ENCODE data around the gene ATRX. TPM values are rescaled to one million over a fixed set of nuclear protein-coding genes. Genes with fewer than 3 reads are reported as not detected.

Gene ATRX
- total and polyA plus RNA-seq, 2 experiments from 2014 or later, result 162 to 179 TPM

GRCh38 chrX:77719388-77719787, 66.6 kb downstream of the ATRX start:
- Histone ChIP-seq H4K20me1 (replicated peaks; ENCODE audit: insufficient read depth) (peaks cover 24% of the 10 kb centered on the region), H3K27me3 (ENCODE audit: insufficient read depth) (no peaks in the 10 kb centered on the region), H3K79me2 (replicated peaks; ENCODE audit: insufficient read depth) (peaks cover 80% of the 10 kb centered on the region), H2AFZ (no peak overlapping the region), H3K36me3 (ENCODE audit: insufficient read depth) (no peaks in the 10 kb centered on the region), H3K9me2 (ENCODE audit: insufficient read depth) (no peaks in the 10 kb centered on the region), H3K27ac (ENCODE audit: low read depth) (no peak overlapping the region), H3F3A (replicated peaks; ENCODE audit: low read depth) (no peaks in the 10 kb centered on the region), H3K4me2 (no peak overlapping the region), H3K4me3 (no peak overlapping the region), H3K4me1 (ENCODE audit: insufficient read depth) (no peaks in the 10 kb centered on the region)
- peaks cover 10% of the 10 kb centered on the region; the same call in 2 of the 3 replicates for H3K9me3 Mint-ChIP-seq
- H3K36me3 Mint-ChIP-seq (ENCODE audit: low read depth), result peaks cover 24% of the 10 kb centered on the region; the same call in 2 of the 3 replicates
- no peak overlapping the region for H3K4me3 Mint-ChIP-seq
- TF ChIP-seq NANOG (IDR thresholded peaks at IDR 0.05; ENCODE audit: borderline replicate concordance), result no peak
- no peak for TF ChIP-seq ZNF114 (CRISPR knock-in tag; IDR thresholded peaks at IDR 0.05)
- TF ChIP-seq, protein P1, sequence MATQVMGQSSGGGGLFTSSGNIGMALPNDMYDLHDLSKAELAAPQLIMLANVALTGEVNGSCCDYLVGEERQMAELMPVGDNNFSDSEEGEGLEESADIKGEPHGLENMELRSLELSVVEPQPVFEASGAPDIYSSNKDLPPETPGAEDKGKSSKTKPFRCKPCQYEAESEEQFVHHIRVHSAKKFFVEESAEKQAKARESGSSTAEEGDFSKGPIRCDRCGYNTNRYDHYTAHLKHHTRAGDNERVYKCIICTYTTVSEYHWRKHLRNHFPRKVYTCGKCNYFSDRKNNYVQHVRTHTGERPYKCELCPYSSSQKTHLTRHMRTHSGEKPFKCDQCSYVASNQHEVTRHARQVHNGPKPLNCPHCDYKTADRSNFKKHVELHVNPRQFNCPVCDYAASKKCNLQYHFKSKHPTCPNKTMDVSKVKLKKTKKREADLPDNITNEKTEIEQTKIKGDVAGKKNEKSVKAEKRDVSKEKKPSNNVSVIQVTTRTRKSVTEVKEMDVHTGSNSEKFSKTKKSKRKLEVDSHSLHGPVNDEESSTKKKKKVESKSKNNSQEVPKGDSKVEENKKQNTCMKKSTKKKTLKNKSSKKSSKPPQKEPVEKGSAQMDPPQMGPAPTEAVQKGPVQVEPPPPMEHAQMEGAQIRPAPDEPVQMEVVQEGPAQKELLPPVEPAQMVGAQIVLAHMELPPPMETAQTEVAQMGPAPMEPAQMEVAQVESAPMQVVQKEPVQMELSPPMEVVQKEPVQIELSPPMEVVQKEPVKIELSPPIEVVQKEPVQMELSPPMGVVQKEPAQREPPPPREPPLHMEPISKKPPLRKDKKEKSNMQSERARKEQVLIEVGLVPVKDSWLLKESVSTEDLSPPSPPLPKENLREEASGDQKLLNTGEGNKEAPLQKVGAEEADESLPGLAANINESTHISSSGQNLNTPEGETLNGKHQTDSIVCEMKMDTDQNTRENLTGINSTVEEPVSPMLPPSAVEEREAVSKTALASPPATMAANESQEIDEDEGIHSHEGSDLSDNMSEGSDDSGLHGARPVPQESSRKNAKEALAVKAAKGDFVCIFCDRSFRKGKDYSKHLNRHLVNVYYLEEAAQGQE (IDR thresholded peaks at IDR 0.05; ENCODE audit: unreplicated experiment), result no peak
- TF ChIP-seq JUNB (IDR thresholded peaks at IDR 0.05; ENCODE audit: unreplicated experiment), result no peak
- no peak for TF ChIP-seq STAT1 (IDR thresholded peaks at IDR 0.05; ENCODE audit: unreplicated experiment)
- TF ChIP-seq, protein P2, sequence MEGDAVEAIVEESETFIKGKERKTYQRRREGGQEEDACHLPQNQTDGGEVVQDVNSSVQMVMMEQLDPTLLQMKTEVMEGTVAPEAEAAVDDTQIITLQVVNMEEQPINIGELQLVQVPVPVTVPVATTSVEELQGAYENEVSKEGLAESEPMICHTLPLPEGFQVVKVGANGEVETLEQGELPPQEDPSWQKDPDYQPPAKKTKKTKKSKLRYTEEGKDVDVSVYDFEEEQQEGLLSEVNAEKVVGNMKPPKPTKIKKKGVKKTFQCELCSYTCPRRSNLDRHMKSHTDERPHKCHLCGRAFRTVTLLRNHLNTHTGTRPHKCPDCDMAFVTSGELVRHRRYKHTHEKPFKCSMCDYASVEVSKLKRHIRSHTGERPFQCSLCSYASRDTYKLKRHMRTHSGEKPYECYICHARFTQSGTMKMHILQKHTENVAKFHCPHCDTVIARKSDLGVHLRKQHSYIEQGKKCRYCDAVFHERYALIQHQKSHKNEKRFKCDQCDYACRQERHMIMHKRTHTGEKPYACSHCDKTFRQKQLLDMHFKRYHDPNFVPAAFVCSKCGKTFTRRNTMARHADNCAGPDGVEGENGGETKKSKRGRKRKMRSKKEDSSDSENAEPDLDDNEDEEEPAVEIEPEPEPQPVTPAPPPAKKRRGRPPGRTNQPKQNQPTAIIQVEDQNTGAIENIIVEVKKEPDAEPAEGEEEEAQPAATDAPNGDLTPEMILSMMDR (conservative IDR thresholded peaks at IDR 0.05; ENCODE audit: low read depth in 2 of 2), result no peak
- TF ChIP-seq, protein P3, sequence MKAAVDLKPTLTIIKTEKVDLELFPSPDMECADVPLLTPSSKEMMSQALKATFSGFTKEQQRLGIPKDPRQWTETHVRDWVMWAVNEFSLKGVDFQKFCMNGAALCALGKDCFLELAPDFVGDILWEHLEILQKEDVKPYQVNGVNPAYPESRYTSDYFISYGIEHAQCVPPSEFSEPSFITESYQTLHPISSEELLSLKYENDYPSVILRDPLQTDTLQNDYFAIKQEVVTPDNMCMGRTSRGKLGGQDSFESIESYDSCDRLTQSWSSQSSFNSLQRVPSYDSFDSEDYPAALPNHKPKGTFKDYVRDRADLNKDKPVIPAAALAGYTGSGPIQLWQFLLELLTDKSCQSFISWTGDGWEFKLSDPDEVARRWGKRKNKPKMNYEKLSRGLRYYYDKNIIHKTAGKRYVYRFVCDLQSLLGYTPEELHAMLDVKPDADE (IDR thresholded peaks at IDR 0.05), result no peak
- TF ChIP-seq ZNF331 (CRISPR knock-in tag; IDR thresholded peaks at IDR 0.05; ENCODE audit: low read depth), result no peak
- no peak for TF ChIP-seq POLR2AphosphoS5 (IDR thresholded peaks at IDR 0.05; ENCODE audit: low read depth)
- no peak for TF ChIP-seq EZH2phosphoT487 (IDR thresholded peaks at IDR 0.05; ENCODE audit: unreplicated experiment)
- TF ChIP-seq, protein P4, sequence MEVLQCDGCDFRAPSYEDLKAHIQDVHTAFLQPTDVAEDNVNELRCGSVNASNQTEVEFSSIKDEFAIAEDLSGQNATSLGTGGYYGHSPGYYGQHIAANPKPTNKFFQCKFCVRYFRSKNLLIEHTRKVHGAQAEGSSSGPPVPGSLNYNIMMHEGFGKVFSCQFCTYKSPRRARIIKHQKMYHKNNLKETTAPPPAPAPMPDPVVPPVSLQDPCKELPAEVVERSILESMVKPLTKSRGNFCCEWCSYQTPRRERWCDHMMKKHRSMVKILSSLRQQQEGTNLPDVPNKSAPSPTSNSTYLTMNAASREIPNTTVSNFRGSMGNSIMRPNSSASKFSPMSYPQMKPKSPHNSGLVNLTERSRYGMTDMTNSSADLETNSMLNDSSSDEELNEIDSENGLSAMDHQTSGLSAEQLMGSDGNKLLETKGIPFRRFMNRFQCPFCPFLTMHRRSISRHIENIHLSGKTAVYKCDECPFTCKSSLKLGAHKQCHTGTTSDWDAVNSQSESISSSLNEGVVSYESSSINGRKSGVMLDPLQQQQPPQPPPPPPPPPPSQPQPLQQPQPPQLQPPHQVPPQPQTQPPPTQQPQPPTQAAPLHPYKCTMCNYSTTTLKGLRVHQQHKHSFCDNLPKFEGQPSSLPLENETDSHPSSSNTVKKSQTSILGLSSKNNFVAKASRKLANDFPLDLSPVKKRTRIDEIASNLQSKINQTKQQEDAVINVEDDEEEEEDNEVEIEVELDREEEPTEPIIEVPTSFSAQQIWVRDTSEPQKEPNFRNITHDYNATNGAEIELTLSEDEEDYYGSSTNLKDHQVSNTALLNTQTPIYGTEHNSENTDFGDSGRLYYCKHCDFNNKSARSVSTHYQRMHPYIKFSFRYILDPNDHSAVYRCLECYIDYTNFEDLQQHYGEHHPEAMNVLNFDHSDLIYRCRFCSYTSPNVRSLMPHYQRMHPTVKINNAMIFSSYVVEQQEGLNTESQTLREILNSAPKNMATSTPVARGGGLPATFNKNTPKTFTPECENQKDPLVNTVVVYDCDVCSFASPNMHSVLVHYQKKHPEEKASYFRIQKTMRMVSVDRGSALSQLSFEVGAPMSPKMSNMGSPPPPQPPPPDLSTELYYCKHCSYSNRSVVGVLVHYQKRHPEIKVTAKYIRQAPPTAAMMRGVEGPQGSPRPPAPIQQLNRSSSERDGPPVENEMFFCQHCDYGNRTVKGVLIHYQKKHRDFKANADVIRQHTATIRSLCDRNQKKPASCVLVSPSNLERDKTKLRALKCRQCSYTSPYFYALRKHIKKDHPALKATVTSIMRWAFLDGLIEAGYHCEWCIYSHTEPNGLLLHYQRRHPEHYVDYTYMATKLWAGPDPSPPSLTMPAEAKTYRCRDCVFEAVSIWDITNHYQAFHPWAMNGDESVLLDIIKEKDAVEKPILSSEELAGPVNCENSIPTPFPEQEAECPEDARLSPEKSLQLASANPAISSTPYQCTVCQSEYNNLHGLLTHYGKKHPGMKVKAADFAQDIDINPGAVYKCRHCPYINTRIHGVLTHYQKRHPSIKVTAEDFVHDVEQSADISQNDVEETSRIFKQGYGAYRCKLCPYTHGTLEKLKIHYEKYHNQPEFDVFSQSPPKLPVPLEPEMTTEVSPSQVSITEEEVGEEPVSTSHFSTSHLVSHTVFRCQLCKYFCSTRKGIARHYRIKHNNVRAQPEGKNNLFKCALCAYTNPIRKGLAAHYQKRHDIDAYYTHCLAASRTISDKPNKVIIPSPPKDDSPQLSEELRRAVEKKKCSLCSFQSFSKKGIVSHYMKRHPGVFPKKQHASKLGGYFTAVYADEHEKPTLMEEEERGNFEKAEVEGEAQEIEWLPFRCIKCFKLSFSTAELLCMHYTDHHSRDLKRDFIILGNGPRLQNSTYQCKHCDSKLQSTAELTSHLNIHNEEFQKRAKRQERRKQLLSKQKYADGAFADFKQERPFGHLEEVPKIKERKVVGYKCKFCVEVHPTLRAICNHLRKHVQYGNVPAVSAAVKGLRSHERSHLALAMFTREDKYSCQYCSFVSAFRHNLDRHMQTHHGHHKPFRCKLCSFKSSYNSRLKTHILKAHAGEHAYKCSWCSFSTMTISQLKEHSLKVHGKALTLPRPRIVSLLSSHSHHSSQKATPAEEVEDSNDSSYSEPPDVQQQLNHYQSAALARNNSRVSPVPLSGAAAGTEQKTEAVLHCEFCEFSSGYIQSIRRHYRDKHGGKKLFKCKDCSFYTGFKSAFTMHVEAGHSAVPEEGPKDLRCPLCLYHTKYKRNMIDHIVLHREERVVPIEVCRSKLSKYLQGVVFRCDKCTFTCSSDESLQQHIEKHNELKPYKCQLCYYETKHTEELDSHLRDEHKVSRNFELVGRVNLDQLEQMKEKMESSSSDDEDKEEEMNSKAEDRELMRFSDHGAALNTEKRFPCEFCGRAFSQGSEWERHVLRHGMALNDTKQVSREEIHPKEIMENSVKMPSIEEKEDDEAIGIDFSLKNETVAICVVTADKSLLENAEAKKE (CRISPR knock-in tag; IDR thresholded peaks at IDR 0.05), result no peak
- no peak for TF ChIP-seq CREB1 (CRISPR knock-in tag; IDR thresholded peaks at IDR 0.05; ENCODE audit: low read depth)
- no peak for TF ChIP-seq EZH2 (IDR thresholded peaks at IDR 0.05; ENCODE audit: low read depth, unreplicated experiment)
- peaks cover 21% of the 10 kb centered on the region for H3K4me1 Mint-ChIP-seq
- H3K27ac Mint-ChIP-seq, result no peak overlapping the region
- ATAC-seq (no peak), DNase-seq (ENCODE audit: low spot score) (no peak)
- no peaks in the 10 kb centered on the region for H3K27me3 Mint-ChIP-seq (ENCODE audit: insufficient read depth, low read depth, poor library complexity)

Measured in GM23338 (cell line).